Skeletal muscle tissue (tissue), 4 donors: ENCODE data around the gene CERK. TPM values are rescaled to one million over a fixed set of nuclear protein-coding genes. Genes with fewer than 3 reads are reported as not detected.

Source experiments
- H3K27ac ChIP-seq: one replicate; pipeline ENCODE4 v1.7.0; 2013; ENCODE audit warnings: mild to moderate bottlenecking, low read depth, low read length, inconsistent platforms
- H3K27me3 ChIP-seq, 3 donors: one replicate each; pipeline ENCODE4 v1.7.0; 2013; ENCODE audit warnings: low read length in 3 of 3; ENCODE audit not compliant: control insufficient read depth in 3 of 3, insufficient read depth in 3 of 3
- H3K36me3 ChIP-seq, 3 donors: one replicate each; pipeline ENCODE4 v1.7.0; 2013; ENCODE audit warnings: low read length in 3 of 3; ENCODE audit not compliant: control insufficient read depth in 3 of 3, insufficient read depth in 3 of 3
- H3K4me1 ChIP-seq, 3 donors: one replicate each; pipeline ENCODE4 v1.7.0; 2013; ENCODE audit warnings: low read length in 3 of 3, mild to moderate bottlenecking in 3 of 3; ENCODE audit not compliant: control insufficient read depth in 3 of 3, insufficient read depth in 3 of 3
- H3K4me3 ChIP-seq, 3 donors: one replicate each; pipeline ENCODE4 v1.7.0; 2013; ENCODE audit warnings: low read length in 3 of 3
- H3K9ac ChIP-seq, 3 donors: one replicate each; pipeline ENCODE4 v1.7.0; 2013; ENCODE audit warnings: low read length in 3 of 3, mild to moderate bottlenecking in 3 of 3, moderate library complexity in 2 of 3, low read depth in 1 of 3
- H3K9me3 ChIP-seq, 3 donors: one replicate each; pipeline ENCODE4 v1.7.0; 2013; ENCODE audit warnings: low read length in 3 of 3; ENCODE audit not compliant: control insufficient read depth in 3 of 3
- total RNA-seq: library from RNA; depleted of rRNA; stranded (reverse); fragments of >200 nt; gene quantifications from one replicate; pipeline ENCODE4 v1.2.3, GENCODE V29; 2014
- donor health status: Osteomylitis.

Gene CERK
- total RNA-seq, 1 donor from 2014 or later = 18.3 TPM

DNA sequence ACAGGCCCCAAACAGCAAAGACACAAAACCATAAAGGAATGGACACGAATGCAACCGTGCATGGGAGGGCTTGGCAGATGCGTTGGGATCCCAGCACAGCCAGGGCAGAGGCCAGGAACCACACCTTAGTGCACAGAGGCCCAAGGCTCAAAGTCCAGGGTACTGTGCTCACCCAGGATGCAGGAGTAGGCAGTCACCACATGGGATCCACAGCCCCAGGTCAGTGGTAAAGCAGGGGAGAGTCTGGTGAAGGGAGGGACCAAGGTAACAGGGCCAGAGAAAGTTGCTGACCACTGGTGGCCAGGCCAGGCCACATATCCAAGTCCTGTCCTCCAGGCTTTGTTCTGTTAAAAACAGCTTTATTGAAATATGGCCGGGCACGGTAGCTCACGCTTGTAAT lies 6.5 kb upstream of the CERK start:
- Histone ChIP-seq H3K36me3 (no peaks in the 10 kb centered on the region), H3K9ac (no peak overlapping the region), H3K27me3 (no peaks in the 10 kb centered on the region), H3K4me1 (peaks cover 40 to 57% (median 51%) of the 10 kb centered on the region in 3 donors), H3K27ac (no peak overlapping the region), H3K4me3 (no peak overlapping the region), H3K9me3 (no peaks in the 10 kb centered on the region)

DNA sequence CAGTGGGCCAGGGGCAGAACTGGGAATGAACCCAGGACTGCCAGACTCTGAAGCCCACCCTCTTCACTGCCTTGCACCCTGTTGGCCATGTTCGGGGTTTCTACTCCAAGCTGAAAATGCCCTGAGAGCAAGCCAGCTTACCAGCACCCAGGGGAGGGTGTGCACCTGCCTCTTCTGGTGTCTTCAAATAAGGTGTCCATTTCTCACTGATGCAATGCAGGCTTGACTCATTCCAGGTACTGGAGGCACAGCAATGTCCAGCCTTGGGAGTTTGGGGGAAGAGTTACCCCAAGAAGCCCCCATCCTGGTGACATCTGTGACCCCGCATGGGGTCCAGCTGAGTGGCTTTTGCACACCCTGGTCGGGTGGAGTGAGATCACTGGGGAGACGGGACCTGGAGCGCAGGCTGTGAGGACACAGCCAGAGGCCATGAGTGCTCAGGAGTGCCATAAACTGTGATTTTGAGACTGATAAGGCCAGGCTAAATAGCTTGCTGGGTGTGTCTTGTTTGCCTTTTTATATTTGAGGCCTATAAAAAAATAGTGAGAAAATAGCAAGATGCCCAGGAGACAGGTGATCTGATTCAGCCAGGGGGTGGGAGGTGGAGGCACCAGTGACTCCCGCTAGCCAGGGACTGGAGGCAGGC lies 4.6 kb upstream of the CERK start:
- Histone ChIP-seq H3K9me3 (no peaks in the 10 kb centered on the region), H3K4me3 (no peak overlapping the region), H3K9ac (no peak overlapping the region), H3K4me1 (peaks cover 36 to 50% (median 43%) of the 10 kb centered on the region in 3 donors), H3K36me3 (no peaks in the 10 kb centered on the region), H3K27me3 (no peaks in the 10 kb centered on the region), H3K27ac (no peak overlapping the region)

DNA sequence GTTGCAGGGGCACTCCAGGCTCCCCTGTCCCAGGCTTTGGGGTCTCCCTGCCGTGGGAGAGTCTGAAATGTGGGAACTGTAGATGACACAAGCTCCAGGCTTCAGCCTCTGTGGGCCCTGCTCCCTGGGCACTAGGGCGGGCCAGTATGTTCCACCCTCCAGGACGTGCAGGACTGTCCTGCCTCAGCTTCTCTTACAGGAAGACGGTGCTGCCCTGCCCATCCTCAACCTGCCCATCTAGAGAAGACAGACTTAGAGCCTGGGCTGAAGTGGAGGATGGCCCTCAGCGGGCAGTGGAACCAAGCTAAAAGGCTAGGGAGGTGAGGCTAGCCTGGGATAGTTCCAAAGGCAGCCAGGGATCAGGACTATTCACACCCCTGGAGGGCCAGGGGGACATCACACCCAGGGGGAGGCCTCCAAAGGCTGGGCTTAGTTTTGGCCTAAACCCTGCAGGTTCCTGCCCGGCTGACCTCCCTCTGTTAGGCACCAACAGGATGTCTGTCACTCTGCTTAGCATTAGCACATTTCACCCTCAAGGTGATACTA lies 4.0 kb upstream of the CERK start:
- peaks cover 34 to 47% (median 39%) of the 10 kb centered on the region in 3 donors for H3K4me1 ChIP-seq
- H3K9me3 ChIP-seq = no peaks in the 10 kb centered on the region
- no peaks in the 10 kb centered on the region for H3K27me3 ChIP-seq
- no peak overlapping the region for H3K4me3 ChIP-seq
- no peak overlapping the region for H3K27ac ChIP-seq
- peak overlapping the region in 1 of 3 donors; percentile 16 for H3K9ac ChIP-seq
- H3K36me3 ChIP-seq = no peaks in the 10 kb centered on the region

DNA sequence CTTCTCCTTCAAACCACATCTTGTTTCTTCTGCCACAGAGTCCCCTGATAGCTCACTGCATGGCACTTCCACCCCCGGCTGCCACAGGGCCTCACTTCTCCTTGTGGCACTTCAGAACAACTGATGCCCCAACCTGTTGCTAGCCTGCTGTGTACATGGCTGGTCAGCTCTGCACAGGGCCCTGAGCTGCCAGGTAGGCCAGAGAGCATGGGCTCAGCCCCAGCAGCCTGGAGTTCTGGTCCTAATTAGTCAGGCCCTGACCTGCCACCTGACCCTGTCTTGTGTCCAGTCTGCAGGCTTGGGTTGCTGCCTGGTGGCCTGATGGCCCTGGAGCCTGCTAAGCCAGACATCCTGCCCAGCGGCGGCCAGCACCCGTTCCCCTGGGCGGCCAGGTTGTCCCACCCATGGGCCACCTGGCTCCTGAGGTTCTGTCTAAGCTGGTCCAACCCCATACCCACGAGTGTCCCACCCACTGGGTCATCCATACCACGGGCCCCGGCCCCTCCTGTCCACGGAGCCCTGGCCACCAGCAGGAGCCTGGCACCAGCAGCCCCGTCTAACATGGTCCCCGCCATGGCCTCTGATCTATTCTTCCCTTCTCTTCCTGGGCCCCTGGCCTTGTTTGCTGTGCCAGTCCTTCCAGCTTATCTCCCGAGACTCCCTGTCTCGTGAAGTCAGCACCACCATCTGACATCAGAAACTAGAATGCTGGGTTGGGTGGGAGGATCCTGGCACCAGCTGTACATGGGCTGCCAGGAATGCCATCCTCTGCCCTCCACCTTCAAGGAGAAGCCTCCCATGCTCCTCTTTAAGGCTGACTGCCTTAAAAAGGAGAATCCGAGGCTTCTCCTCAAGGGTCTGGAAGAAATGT lies 3.1 kb upstream of the CERK start:
- Histone ChIP-seq H3K27ac (peak overlapping the region; percentile 67), H3K9ac (peak overlapping the region; percentile 8 to 93 (median 51)), H3K27me3 (no peaks in the 10 kb centered on the region), H3K4me3 (peak overlapping the region in 2 of 3 donors; percentile 38 to 63), H3K4me1 (peaks cover 42 to 50% (median 43%) of the 10 kb centered on the region in 3 donors), H3K9me3 (no peaks in the 10 kb centered on the region), H3K36me3 (no peaks in the 10 kb centered on the region)

- Histone ChIP-seq H3K27ac (peak overlapping the region; percentile 82), H3K4me1 (peaks cover 59 to 68% (median 61%) of the 10 kb centered on the region in 3 donors), H3K9ac (peak overlapping the region; percentile 79 to 93 (median 86)), H3K36me3 (peaks cover 0 to 6% (median 2%) of the 10 kb centered on the region in 3 donors), H3K4me3 (peak overlapping the region; percentile 52 to 81 (median 70)), H3K27me3 (no peaks in the 10 kb centered on the region), H3K9me3 (no peaks in the 10 kb centered on the region)
Observed at GRCh38 chr22:46739094-46739870, 1.2 kb upstream of the CERK start.

DNA sequence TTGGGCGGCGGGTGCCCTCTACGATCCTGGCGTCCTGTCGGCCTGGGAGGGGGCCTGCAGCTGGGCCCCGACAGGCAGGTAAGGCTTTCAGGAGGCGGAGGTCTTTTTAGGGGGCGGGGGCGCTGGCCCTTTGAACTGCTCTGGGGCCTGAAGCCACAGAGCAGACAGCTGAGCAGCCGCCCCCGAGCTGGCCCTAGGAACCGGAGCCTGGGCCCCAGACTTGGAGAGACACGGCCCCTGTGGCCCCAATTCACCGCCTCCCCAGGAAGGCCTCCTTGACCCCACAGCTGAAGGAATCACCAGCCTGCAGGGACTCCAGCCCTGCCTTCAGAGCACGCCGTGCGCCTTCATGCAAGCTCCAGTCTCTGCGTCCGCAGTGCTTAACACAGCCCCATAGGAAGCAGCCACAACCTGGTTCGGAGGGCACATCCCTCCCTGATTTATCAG lies 618 bp upstream of the CERK start:
- Histone ChIP-seq H3K9ac (peak overlapping the region; percentile 79 to 93 (median 86)), H3K4me1 (peaks cover 61 to 69% (median 64%) of the 10 kb centered on the region in 3 donors), H3K4me3 (peak overlapping the region; percentile 52 to 81 (median 70)), H3K36me3 (peaks cover 0 to 6% (median 2%) of the 10 kb centered on the region in 3 donors), H3K27me3 (no peaks in the 10 kb centered on the region), H3K27ac (peak overlapping the region; percentile 82), H3K9me3 (no peaks in the 10 kb centered on the region)

DNA sequence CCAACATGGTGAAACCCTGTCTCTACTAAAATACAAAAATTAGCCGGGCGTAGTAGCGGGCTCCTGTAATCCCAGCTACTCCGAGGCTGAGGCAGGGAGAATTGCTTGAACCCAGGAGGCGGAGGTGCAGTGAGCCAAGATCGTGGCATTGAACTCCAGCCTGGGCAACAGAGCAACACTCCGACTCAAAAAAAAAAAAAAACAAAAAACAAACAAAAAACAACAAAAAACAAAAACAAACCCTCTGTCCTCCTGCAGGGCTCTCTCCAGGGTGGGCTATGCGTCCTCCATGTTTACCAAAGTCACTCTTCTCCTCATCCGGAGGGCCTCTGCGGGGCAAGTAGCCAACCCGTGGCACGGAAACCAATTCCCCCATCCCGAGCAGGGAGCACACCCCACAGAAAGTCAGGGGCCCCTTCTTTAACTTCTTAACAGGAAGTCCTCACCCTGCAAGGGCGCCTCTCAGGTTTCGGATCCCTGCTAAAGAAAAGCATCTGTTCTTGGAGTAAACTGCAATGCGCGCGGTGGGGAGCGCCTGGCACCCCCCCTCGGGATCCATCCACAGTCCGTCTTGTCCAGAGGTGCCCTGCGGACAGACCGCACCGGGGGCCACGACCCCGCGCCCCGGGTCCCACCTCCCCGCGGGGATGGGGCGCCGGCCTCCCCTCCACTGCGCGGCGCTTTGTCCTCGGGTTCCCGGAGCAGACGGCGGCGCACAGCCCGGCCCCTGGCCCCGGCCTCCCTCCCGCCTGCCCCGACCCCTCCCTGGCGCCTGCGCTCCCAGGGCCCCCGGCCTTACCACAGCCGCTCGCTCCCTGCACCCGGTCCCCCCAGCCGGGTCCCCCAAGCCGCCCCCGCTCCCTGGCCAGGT lies 712 bp downstream of the CERK start:
- Histone ChIP-seq H3K27ac (peak overlapping the region; percentile 37), H3K4me1 (peaks cover 62 to 71% (median 66%) of the 10 kb centered on the region in 3 donors)

DNA sequence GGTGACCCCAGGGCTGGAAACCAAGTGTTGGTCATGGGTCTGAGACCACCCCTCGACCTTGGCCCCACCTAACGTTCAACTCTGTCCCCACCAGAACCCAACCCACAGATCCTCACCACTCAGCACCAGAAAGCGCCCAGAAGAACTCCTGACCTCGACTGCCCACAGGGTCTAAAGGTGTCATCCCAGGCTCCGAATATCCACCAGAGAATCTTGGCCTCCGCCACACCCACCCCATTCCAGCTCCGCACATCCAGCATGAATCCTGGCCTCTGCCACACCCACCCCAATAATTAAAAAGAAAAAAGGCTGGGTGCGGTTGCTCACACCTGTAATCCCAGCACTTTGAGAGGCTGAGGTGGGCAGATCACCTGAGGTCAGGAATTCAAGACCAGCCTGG lies 1.3 kb downstream of the CERK start:
- Histone ChIP-seq H3K9ac (peak overlapping the region in 2 of 3 donors; percentile 64 to 87), H3K27ac (peak overlapping the region; percentile 37), H3K4me3 (peak overlapping the region; percentile 65 to 77 (median 69)), H3K9me3 (no peaks in the 10 kb centered on the region), H3K4me1 (peaks cover 67 to 71% (median 70%) of the 10 kb centered on the region in 3 donors), H3K36me3 (peaks cover 0 to 6% (median 2%) of the 10 kb centered on the region in 3 donors), H3K27me3 (no peaks in the 10 kb centered on the region)

More for the DNA sequence above, 712 bp downstream of the CERK start:
- no peaks in the 10 kb centered on the region for H3K9me3 ChIP-seq
- H3K9ac ChIP-seq = peak overlapping the region; percentile 64 to 87 (median 77)
- H3K36me3 ChIP-seq = peaks cover 0 to 6% (median 2%) of the 10 kb centered on the region in 3 donors
- H3K27me3 ChIP-seq = no peaks in the 10 kb centered on the region
- H3K4me3 ChIP-seq = peak overlapping the region; percentile 65 to 77 (median 69)
